ENCODE measurements around the gene GRIP1.

Gene GRIP1

DNA sequence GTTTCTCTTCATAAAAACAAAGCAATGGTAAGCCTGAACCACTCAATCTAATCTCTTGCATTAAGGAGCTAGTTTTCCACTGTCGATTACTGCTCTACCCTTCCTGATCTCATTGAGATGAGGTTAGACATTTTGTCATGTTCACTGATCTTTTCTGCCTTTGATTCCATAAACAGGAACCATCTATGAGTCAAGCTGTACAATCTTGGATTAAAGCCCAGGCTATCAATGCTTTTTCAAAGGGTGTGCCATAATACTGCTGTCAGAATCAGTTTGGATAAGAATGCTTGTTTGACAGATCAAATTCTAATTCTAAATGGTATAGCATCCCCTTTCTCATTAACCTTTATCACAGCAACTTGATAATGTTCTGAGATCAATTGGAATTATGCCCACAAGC, 16.1 kb downstream of the GRIP1 start:
- H3K27ac ChIP-seq, result no peak overlapping the region
- TF ChIP-seq, protein P1, sequence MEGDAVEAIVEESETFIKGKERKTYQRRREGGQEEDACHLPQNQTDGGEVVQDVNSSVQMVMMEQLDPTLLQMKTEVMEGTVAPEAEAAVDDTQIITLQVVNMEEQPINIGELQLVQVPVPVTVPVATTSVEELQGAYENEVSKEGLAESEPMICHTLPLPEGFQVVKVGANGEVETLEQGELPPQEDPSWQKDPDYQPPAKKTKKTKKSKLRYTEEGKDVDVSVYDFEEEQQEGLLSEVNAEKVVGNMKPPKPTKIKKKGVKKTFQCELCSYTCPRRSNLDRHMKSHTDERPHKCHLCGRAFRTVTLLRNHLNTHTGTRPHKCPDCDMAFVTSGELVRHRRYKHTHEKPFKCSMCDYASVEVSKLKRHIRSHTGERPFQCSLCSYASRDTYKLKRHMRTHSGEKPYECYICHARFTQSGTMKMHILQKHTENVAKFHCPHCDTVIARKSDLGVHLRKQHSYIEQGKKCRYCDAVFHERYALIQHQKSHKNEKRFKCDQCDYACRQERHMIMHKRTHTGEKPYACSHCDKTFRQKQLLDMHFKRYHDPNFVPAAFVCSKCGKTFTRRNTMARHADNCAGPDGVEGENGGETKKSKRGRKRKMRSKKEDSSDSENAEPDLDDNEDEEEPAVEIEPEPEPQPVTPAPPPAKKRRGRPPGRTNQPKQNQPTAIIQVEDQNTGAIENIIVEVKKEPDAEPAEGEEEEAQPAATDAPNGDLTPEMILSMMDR (IDR thresholded peaks at IDR 0.05), result no peak
- TF ChIP-seq ZFX (IDR thresholded peaks at IDR 0.05; ENCODE audit: borderline replicate concordance), result no peak

DNA sequence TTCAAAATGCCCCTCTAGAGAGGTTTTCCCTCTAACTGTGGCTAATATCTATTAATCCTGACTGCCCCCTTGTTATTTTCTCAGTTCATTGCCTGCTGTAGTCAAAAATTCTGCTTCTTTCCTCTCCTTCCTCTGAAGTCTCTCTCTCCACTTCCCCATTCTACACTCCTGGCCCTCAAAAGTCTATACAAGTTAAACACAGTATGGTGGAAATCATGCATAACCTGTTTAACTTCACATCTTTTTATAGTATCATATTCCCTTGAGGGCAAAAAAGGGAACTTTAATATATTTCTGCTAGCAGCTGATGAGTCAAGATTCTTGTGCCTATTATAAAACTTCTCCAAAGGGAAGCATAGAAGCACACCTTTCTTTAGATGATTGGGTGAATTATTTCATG, 16.7 kb downstream of the GRIP1 start:
- no peak overlapping the region for H3K27ac ChIP-seq
- TF ChIP-seq, protein P1 (IDR thresholded peaks at IDR 0.05), result no peak
- no peak for TF ChIP-seq ZFX (IDR thresholded peaks at IDR 0.05; ENCODE audit: borderline replicate concordance)

DNA sequence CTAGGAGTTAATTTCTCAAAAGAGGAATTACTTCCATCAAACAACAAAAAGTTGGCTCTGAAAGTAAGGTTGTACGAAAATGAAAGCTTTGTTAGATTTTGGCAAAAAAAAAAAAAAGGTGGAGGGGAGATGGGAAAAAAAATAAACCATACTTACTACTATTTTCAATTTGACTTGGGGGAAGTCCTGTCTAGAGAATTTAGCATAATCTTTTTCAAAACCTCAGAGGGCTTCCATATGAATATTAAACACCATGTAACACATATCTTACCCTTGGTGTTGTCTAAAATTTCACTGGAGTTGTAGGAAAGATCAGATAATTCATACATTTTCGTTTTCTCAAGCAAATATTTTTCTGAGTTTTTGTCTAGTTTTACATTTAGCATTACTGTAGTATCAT, 17.5 kb downstream of the GRIP1 start:
- no peak overlapping the region for H3K27ac ChIP-seq
- TF ChIP-seq ZFX (IDR thresholded peaks at IDR 0.05; ENCODE audit: borderline replicate concordance), result no peak
- TF ChIP-seq, protein P1 (IDR thresholded peaks at IDR 0.05), result no peak

DNA sequence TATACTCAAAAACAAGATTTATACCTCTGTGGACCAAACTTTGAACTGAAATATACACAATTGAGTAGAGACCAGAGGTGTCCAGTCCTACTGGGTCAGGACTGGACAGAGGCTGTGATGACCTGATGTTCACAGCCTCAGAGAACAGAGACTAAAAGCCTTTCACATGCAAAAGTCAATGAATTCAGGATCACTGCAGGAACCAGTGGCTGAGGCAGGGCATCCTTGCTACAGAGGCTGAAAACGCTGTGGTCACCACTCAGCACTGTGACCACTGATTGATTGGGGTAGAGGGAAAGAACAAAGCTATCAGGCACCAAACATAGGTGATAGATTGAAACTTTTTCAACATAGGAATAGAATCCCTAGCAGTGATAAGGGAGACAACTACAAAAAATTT, 25.1 kb downstream of the GRIP1 start:
- H3K27ac ChIP-seq, result no peak overlapping the region
- TF ChIP-seq ZFX (IDR thresholded peaks at IDR 0.05; ENCODE audit: borderline replicate concordance), result no peak
- TF ChIP-seq, protein P1 (IDR thresholded peaks at IDR 0.05), result no peak

DNA sequence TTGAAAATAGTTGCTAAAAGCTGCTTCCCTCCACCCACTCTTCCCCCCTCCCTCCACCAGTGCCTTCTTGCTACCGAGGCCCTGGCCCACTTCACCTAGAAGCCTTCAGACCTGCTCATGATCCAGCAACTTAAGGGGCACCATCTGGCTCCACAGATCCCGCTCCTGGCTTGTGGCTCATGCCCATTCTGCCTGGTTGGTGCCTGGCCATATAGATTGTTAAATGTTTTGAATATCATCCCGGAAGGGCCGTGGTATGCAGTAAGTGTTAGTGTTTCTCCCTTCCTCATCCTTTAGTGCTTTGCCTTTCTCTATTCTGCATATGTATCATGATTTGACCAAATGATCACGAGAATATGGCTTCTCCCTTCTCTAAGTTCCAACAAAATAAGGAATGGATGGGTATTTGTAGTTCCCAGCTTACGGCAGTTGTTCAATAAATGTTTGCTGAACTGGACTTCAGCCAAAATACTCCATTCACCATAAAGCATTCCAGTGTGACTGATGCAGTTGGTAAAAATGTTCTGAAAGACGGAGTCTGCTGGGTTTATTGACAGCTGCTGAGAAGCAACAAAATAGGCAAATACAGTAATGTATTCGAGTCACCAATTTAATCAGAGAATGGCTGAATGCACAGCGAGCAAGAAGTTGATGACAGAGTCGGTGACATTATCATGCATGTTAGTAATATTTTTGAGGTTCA, 30.7 kb downstream of the GRIP1 start:
- no peak for TF ChIP-seq ZFX (IDR thresholded peaks at IDR 0.05; ENCODE audit: borderline replicate concordance)
- TF ChIP-seq, protein P1 (IDR thresholded peaks at IDR 0.05), result no peak
- no peak overlapping the region for H3K27ac ChIP-seq

DNA sequence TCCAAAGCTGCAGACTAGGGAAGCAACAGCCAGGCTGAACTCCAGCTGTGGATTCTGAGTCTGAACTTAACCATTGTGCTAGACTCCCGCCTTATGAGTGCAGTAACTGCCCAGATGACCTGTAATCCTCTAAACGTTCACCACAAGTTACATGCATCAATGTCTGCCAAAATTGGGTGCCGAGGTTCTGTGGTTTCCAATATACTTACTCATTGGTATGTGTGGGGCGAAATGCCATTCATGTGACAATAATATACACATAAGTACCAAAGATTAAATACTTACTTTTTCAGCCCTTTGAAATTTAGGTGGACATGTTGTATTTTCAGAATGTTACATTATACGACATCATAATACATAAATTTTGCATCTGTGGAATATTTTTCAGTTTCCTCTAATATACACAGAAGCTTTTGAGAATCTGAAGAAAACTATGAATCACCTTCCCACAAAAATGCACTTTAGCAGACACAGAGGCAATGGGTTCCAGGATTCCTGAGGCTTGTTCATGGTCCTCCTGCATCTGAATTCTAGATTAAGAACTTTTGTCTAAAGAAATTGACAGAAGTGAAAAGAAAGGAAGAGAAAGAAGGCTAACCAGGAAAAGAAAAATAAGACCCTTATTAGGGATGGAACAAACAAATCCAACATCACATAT, 31.7 kb downstream of the GRIP1 start:
- H3K27ac ChIP-seq, result no peak overlapping the region
- TF ChIP-seq, protein P1 (IDR thresholded peaks at IDR 0.05), result no peak
- no peak for TF ChIP-seq ZFX (IDR thresholded peaks at IDR 0.05; ENCODE audit: borderline replicate concordance)

GRCh38 chr12:66644151-66644550, 34.7 kb downstream of the GRIP1 start:
- H3K27ac ChIP-seq, result no peak overlapping the region
- TF ChIP-seq ZFX (IDR thresholded peaks at IDR 0.05; ENCODE audit: borderline replicate concordance), result no peak

Data from 22Rv1 (cell line).